HCT116 (cell line): Measurements from ENCODE around the gene UTF1. TPM values are rescaled to one million over a fixed set of nuclear protein-coding genes. Genes with fewer than 3 reads are reported as not detected.

Source experiments
- ATAC-seq: fragments of 200-7000 bp; cut with Tn5 transposase; 2 replicates; pipeline ENCODE4 v1.9.1; 2020; ENCODE audit warnings: mild to moderate bottlenecking, moderate library complexity
- BruUV-seq: library from RNA; stranded (reverse); fragments of 400-500 nt; replicated peaks from 2 replicates; lab custom pipeline; 2021; lab: Mats Ljungman, UMichigan
- CTCF ChIA-PET: fragments of 300-600 bp; sonication (Branson Sonifier 250); formaldehyde crosslinking; loops from one replicate; lab custom pipeline; 2021; ENCODE audit warnings: antibody characterized with exemption; lab: Charles Lee
- POLR2A ChIA-PET: fragments of 300-600, 350-600 bp; sonication (Branson Sonifier 250); formaldehyde crosslinking; loops from one replicate; lab custom pipeline; 2021; ENCODE audit warnings: antibody characterized with exemption; lab: Charles Lee
- RAD21 ChIA-PET, 2 experiments: fragments of 300-600 bp; sonication (Branson Sonifier 250); formaldehyde crosslinking; loops; one replicate each; lab custom pipeline; 2023; ENCODE audit warnings: low total read pairs in 2 of 2; ENCODE audit not compliant: uncharacterized antibody in 2 of 2, unreplicated experiment in 2 of 2, low non-redundant PET in 1 of 2; lab: Charles Lee
- DNase-seq: peaks from one replicate; pipeline ENCODE4 v3.0.0-alpha.2; 2010; ENCODE audit warnings: low read depth, low spot score
- H2AFZ ChIP-seq: fragments of 200-600 bp; shearing (Covaris generic), sonication (generic); 2 replicates; pipeline ENCODE4 v1.6.1; 2017; ENCODE audit warnings: low read depth, mixed run types, mixed read lengths, antibody characterized with exemption, low read length; ENCODE audit not compliant: poor library complexity, severe bottlenecking
- H3K27ac ChIP-seq: 2 replicates; pipeline ENCODE4 v1.5.1; 2012; ENCODE audit warnings: low read depth, low read length
- H3K27me3 ChIP-seq: fragments of 200-600 bp; sonication (generic); 2 replicates; pipeline ENCODE4 v1.6.1; 2016; ENCODE audit warnings: mixed run types, low read length, mixed read lengths; ENCODE audit not compliant: insufficient read depth
- H3K36me3 ChIP-seq, 2 experiments: fragments of 200-500 bp in 1 of 2; fragments of 200-600 bp in 1 of 2; sonication (Bioruptor generic) in 1 of 2; sonication (generic) in 1 of 2; 2 replicates each; pipeline versions ENCODE4 v1.5.1 to v1.6.1; 2014 to 2016; ENCODE audit warnings: low read length in 2 of 2, inconsistent platforms in 1 of 2, mixed read lengths in 1 of 2, mixed run types in 1 of 2; ENCODE audit not compliant: insufficient read depth in 2 of 2, control insufficient read depth in 1 of 2
- H3K4me1 ChIP-seq, 2 experiments: fragments of 200-600 bp in 1 of 2; sonication (generic) in 1 of 2; 2 replicates each; pipeline versions ENCODE4 v1.5.1 to v1.6.1; 2012 to 2017; ENCODE audit warnings: low read length in 2 of 2, inconsistent platforms in 1 of 2, mild to moderate bottlenecking in 1 of 2, mixed read lengths in 1 of 2, mixed run types in 1 of 2, moderate library complexity in 1 of 2; ENCODE audit not compliant: insufficient read depth in 2 of 2, control insufficient read depth in 1 of 2
- H3K4me2 ChIP-seq: fragments of 200-600 bp; sonication (generic); 2 replicates; pipeline ENCODE4 v1.6.1; 2017; ENCODE audit warnings: mixed run types, low read length, mixed read lengths
- H3K4me3 ChIP-seq, 2 experiments: fragments of 200-600 bp in 1 of 2; sonication (generic) in 1 of 2; replicated peaks in 1 of 2; 2 replicates each; pipeline ENCODE4 v1.5.1; 2011 to 2016; ENCODE audit warnings: low read length in 2 of 2, control low read depth in 1 of 2, low read depth in 1 of 2, mild to moderate bottlenecking in 1 of 2, mixed read lengths in 1 of 2, mixed run types in 1 of 2
- H3K79me2 ChIP-seq: fragments of 200-600 bp; sonication (generic); 2 replicates; pipeline ENCODE4 v1.6.1; 2017; ENCODE audit warnings: mild to moderate bottlenecking, mixed run types, low read length, moderate library complexity, mixed read lengths; ENCODE audit not compliant: insufficient read depth
- H3K9ac ChIP-seq: fragments of 200-600 bp; sonication (generic); 2 replicates; pipeline ENCODE4 v1.6.1; 2016; ENCODE audit warnings: low read length, mixed read lengths
- H3K9me2 ChIP-seq: fragments of 200-600 bp; sonication (generic), shearing (Covaris generic); 2 replicates; pipeline ENCODE4 v1.6.1; 2017; ENCODE audit warnings: mixed run types, mild to moderate bottlenecking, moderate library complexity; ENCODE audit not compliant: insufficient read depth
- H3K9me3 ChIP-seq, 2 experiments: fragments of 200-500 bp in 1 of 2; fragments of 200-600 bp in 1 of 2; sonication (Bioruptor generic) in 1 of 2; sonication (generic) in 1 of 2; 2 replicates each; pipeline ENCODE4 v1.6.1; 2014 to 2017; ENCODE audit warnings: low read length in 2 of 2, mixed read lengths in 2 of 2, inconsistent platforms in 1 of 2, low read depth in 1 of 2, mild to moderate bottlenecking in 1 of 2, mixed run types in 1 of 2, moderate library complexity in 1 of 2; ENCODE audit not compliant: control insufficient read depth in 1 of 2, insufficient read depth in 1 of 2
- H4K20me1 ChIP-seq: fragments of 200-600 bp; sonication (generic), shearing (Covaris generic); 2 replicates; pipeline ENCODE4 v1.6.1; 2017; ENCODE audit warnings: mixed run types, mild to moderate bottlenecking, moderate library complexity; ENCODE audit not compliant: insufficient read depth
- ATF3 ChIP-seq: IDR thresholded peaks from 2 replicates; pipeline ENCODE4 v1.6.1; 2012
- CBX3 ChIP-seq: IDR thresholded peaks from 2 replicates; pipeline ENCODE4 v1.6.1; 2012; ENCODE audit warnings: low read depth
- CEBPB ChIP-seq: IDR thresholded peaks from 2 replicates; pipeline ENCODE4 v1.6.1; 2012; ENCODE audit warnings: low read depth
- CTCF ChIP-seq, 3 experiments: fragments of 200-600 bp in 1 of 3; sonication (generic) in 1 of 3; IDR thresholded peaks in 2 of 3; conservative IDR thresholded peaks in 1 of 3; 2 replicates each; pipeline ENCODE4 v1.5.1; 2012 to 2017; ENCODE audit warnings: low read depth in 2 of 3, low read length in 2 of 3, antibody characterized with exemption in 1 of 3, borderline replicate concordance in 1 of 3, control low read depth in 1 of 3, mild to moderate bottlenecking in 1 of 3, mixed read lengths in 1 of 3, mixed run types in 1 of 3, moderate library complexity in 1 of 3; ENCODE audit not compliant: insufficient read depth in 1 of 3
- EGR1 ChIP-seq: IDR thresholded peaks from 2 replicates; pipeline ENCODE4 v1.6.1; 2012; ENCODE audit warnings: low read depth
- ELF1 ChIP-seq: IDR thresholded peaks from 2 replicates; pipeline ENCODE4 v1.6.1; 2012; ENCODE audit warnings: low read depth, borderline replicate concordance
- EZH2 ChIP-seq: fragments of 200-600 bp; sonication (generic); IDR thresholded peaks from 2 replicates; pipeline ENCODE4 v1.6.1; 2017; ENCODE audit warnings: antibody characterized with exemption, mixed run types
- FOSL1 ChIP-seq: IDR thresholded peaks from 2 replicates; pipeline ENCODE4 v1.6.1; 2012; ENCODE audit warnings: low read depth
- JUND ChIP-seq: IDR thresholded peaks from 2 replicates; pipeline ENCODE4 v1.6.1; 2012
- MAX ChIP-seq: IDR thresholded peaks from 2 replicates; pipeline ENCODE4 v1.6.1; 2012
- RAD21 ChIP-seq: IDR thresholded peaks from 2 replicates; pipeline ENCODE4 v1.6.1; 2012; ENCODE audit warnings: low read depth, mild to moderate bottlenecking
- REST ChIP-seq: IDR thresholded peaks from 2 replicates; pipeline ENCODE4 v1.6.1; 2012; ENCODE audit warnings: low read depth
- SIN3A ChIP-seq: IDR thresholded peaks from 2 replicates; pipeline ENCODE4 v1.6.1; 2012; ENCODE audit warnings: low read depth
- SP1 ChIP-seq: IDR thresholded peaks from 2 replicates; pipeline ENCODE4 v1.6.1; 2012; ENCODE audit warnings: low read depth
- SRF ChIP-seq: IDR thresholded peaks from 2 replicates; pipeline ENCODE4 v1.6.1; 2012; ENCODE audit warnings: low read depth
- TCF7L2 ChIP-seq: IDR thresholded peaks from 2 replicates; pipeline ENCODE4 v1.7.0; 2011; ENCODE audit warnings: borderline replicate concordance, inconsistent platforms; ENCODE audit not compliant: insufficient read depth, insufficient read length; ENCODE audit errors: extremely low read depth
- YY1 ChIP-seq: IDR thresholded peaks from 2 replicates; pipeline ENCODE4 v1.6.1; 2011; ENCODE audit warnings: low read length, low read depth, moderate library complexity, mild to moderate bottlenecking; ENCODE audit not compliant: insufficient replicate concordance; ENCODE audit errors: extremely low read depth
- ZBTB33 ChIP-seq: IDR thresholded peaks from 2 replicates; pipeline ENCODE4 v1.6.1; 2011; ENCODE audit warnings: mild to moderate bottlenecking, low read length, moderate library complexity; ENCODE audit not compliant: insufficient replicate concordance; ENCODE audit errors: extremely low read depth
- ZFX ChIP-seq: fragments of 450-650 bp; IDR thresholded peaks from 2 replicates; pipeline ENCODE4 v1.6.1; 2017
- intact Hi-C: fragments of 100-400 bp; cut with micrococcal nuclease; formaldehyde crosslinking; loops from 2 replicates; pipeline ENCODE4 v1.10.0; 2022
- total RNA-seq: library from RNA; stranded (reverse); gene quantifications from one replicate; pipeline ENCODE4 v1.2.1, GENCODE V29; 2021; ENCODE audit not compliant: unreplicated experiment

The UTF1 gene
- total RNA-seq, 1 experiment from 2014 or later, result not detected

- H3K27me3 ChIP-seq, result no peaks in the 10 kb centered on the region
- ATAC-seq (no peak), DNase-seq (no peak)
- H3K9me3 ChIP-seq, result no peaks in the 10 kb centered on the region
- H3K4me1 ChIP-seq, result no peaks in the 10 kb centered on the region
- no peaks in the 10 kb centered on the region for H3K79me2 ChIP-seq
- TF ChIP-seq EZH2 (no peak), REST (no peak), ELF1 (no peak), FOSL1 (no peak), RAD21 (no peak), ZFX (no peak), SIN3A (no peak), EGR1 (no peak), ZBTB33 (no peak), CBX3 (no peak), TCF7L2 (no peak), SP1 (no peak), YY1 (no peak), MAX (no peak), ATF3 (no peak), JUND (no peak), CTCF (IDR thresholded peaks at IDR 0.05 in 2 of 3, conservative IDR thresholded peaks at IDR 0.05 in 1 of 3; ENCODE audit: borderline replicate concordance in 1 of 3, insufficient read depth in 1 of 3, low read depth in 2 of 3, low read length in 2 of 3) (no peak), CEBPB (no peak), SRF (no peak)
- TF ChIP-seq, all 23 proteins: peak for 0
- ChIA-PET RAD21 (no interaction called here), POLR2A (no interaction called here), CTCF (no interaction called here)
- Histone ChIP-seq H3K9me2 (no peaks in the 10 kb centered on the region), H3K9ac (no peak within 1 kb of the TSS), H3K4me2 (no peak within 1 kb of the TSS), H3K4me3 (no peak within 1 kb of the TSS), H3K36me3 (no peaks in the 10 kb centered on the region), H2AFZ (no peak within 1 kb of the TSS), H4K20me1 (no peaks in the 10 kb centered on the region), H3K27ac (no peak within 1 kb of the TSS)
- intact Hi-C loops, result no loop called here
- BruUV-seq, result no TSS peak
Measured at GRCh38 chr10:133276435-133277201, 46.6 kb downstream of the UTF1 start, which contains the start of gene ADAM8. ADAM8 (minus strand) TSS chr10:133276868; CDS start chr10:133276817, 51 bp downstream.
